ENCODE measurements around the gene BUD23.

GRCh38 chr7:73696372-73696771 is 13.0 kb downstream of the BUD23 start:
- TF ChIP-seq POLR2A (IDR thresholded peaks at IDR 0.05; ENCODE audit: low read depth, low read length) (no peak), POLR2AphosphoS5 (IDR thresholded peaks at IDR 0.05; ENCODE audit: low read depth, low read length) (no peak)

Data from GM12892 (cell line).